ENCODE data around the gene MROH8.

GRCh38 chr20:37165031-37165430, 14.3 kb downstream of the MROH8 start:
- TF ChIP-seq CTCF (conservative IDR thresholded peaks at IDR 0.05) (no peak), EZH2 (IDR thresholded peaks at IDR 0.05; ENCODE audit: low read depth) (no peak)
